Measurements from ENCODE around the gene TRIM39. TPM values are rescaled to one million over a fixed set of nuclear protein-coding genes. Genes with fewer than 3 reads are reported as not detected.

Gene TRIM39
- total and polyA plus RNA-seq, 2 donors (not counting 1 experiment from before 2014, with no cell fraction given), result 18.1 to 31.4 TPM

- H2AFZ ChIP-seq (ENCODE audit: insufficient read depth, low read depth, low read length, poor library complexity, severe bottlenecking), result no peak overlapping the region
- no peak overlapping the region for H3K4me3 ChIP-seq (ENCODE audit: control extremely low read depth in 1 of 5, extremely low read depth in 1 of 5, insufficient read depth in 1 of 5, low read depth in 2 of 5, low read length in 4 of 5)
- Mint-ChIP-seq H3K27ac (no peak overlapping the region), H3K9me3 (ENCODE audit: insufficient read depth) (peaks cover 2% of the 10 kb centered on the region), H3K4me3 (no peak overlapping the region), H3K4me1 (no peaks in the 10 kb centered on the region), H3K27me3 (no peaks in the 10 kb centered on the region)
- H3K4me1 ChIP-seq (ENCODE audit: control insufficient read depth in 2 of 2, insufficient read depth in 2 of 2, low read length in 2 of 2), result no peaks in the 10 kb centered on the region
- peaks cover 0 to 32% of the 10 kb centered on the region in 2 experiments for H3K36me3 ChIP-seq (replicated peaks in 1 of 2; ENCODE audit: control extremely low read depth in 1 of 2, control insufficient read depth in 1 of 2, extremely low read depth in 1 of 2, insufficient read depth in 2 of 2, low read length in 1 of 2)
- no peak overlapping the region for H3K4me2 ChIP-seq (replicated peaks; ENCODE audit: low read depth, low read length, poor library complexity, severe bottlenecking)
- H4K20me1 ChIP-seq (ENCODE audit: control insufficient read depth, insufficient read depth, low read length, poor library complexity, severe bottlenecking), result peaks cover 78% of the 10 kb centered on the region
- WGBS (ENCODE audit: insufficient coverage), result 100% methylated on average over 1 of the region's 2 CpGs
- ChIA-PET POLR2A (no interaction called here), CTCF (no interaction called here)
- H3K9me3 ChIP-seq (ENCODE audit: control extremely low read depth in 1 of 3, control insufficient read depth in 2 of 3, insufficient read depth in 1 of 3, low read length in 2 of 3), result no peaks in the 10 kb centered on the region
- no peak overlapping the region for H3K27ac ChIP-seq (ENCODE audit: low read length in 2 of 2)
- no peak overlapping the region for H3K9ac ChIP-seq (ENCODE audit: low read length)
- no peak for ATAC-seq (ENCODE audit: low read depth)
- intact Hi-C loops (cut with micrococcal nuclease), result no loop called here
- peaks cover 50% of the 10 kb centered on the region for H3K79me2 ChIP-seq (ENCODE audit: control insufficient read depth, insufficient read depth, low read length)
- TF ChIP-seq EZH2 (IDR thresholded peaks at IDR 0.05; ENCODE audit: borderline replicate concordance, insufficient read depth, low read depth, low read length, poor library complexity, severe bottlenecking), result no peak
- no peak for TF ChIP-seq CTCF (IDR thresholded peaks at IDR 0.05)
- DNase-seq, result no peak
- H3K27me3 ChIP-seq (replicated peaks in 1 of 4; ENCODE audit: control extremely low read depth in 1 of 4, control insufficient read depth in 3 of 4, insufficient read depth in 4 of 4, low read length in 3 of 4), result no peaks in the 10 kb centered on the region
Measured at GRCh38 chr6:30304002-30304401, 22.7 kb upstream of the TRIM39 start.

DNA sequence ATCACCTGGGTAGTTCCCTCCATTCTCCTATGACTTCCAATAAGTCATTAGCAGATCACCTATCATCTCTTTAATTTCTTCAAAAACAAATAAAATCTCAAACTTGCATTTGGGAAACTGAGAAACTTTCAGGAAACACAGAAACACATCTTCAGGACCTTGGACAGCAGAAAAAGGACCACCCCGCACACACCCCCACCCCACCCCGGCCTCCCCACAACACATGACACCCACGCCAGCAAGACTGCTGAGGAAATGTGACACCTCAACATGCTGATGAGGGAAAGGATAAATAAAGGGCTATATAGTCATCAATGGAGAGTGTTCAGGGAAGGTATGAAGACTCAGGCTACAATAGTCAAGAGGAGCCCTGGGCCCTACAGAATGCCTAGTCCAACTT is 15.6 kb upstream of the TRIM39 start:
- Histone ChIP-seq H3K4me3 (ENCODE audit: control extremely low read depth in 1 of 5, extremely low read depth in 1 of 5, insufficient read depth in 1 of 5, low read depth in 2 of 5, low read length in 4 of 5) (no peak overlapping the region), H3K79me2 (ENCODE audit: control insufficient read depth, insufficient read depth, low read length) (peaks cover 94% of the 10 kb centered on the region), H4K20me1 (ENCODE audit: control insufficient read depth, insufficient read depth, low read length, poor library complexity, severe bottlenecking) (peaks cover 97% of the 10 kb centered on the region), H2AFZ (ENCODE audit: insufficient read depth, low read depth, low read length, poor library complexity, severe bottlenecking) (no peak overlapping the region), H3K36me3 (replicated peaks in 1 of 2; ENCODE audit: control extremely low read depth in 1 of 2, control insufficient read depth in 1 of 2, extremely low read depth in 1 of 2, insufficient read depth in 2 of 2, low read length in 1 of 2) (peaks cover 0 to 47% of the 10 kb centered on the region in 2 experiments), H3K4me2 (replicated peaks; ENCODE audit: low read depth, low read length, poor library complexity, severe bottlenecking) (no peak overlapping the region), H3K4me1 (ENCODE audit: control insufficient read depth in 2 of 2, insufficient read depth in 2 of 2, low read length in 2 of 2) (no peaks in the 10 kb centered on the region), H3K27me3 (replicated peaks in 1 of 4; ENCODE audit: control extremely low read depth in 1 of 4, control insufficient read depth in 3 of 4, insufficient read depth in 4 of 4, low read length in 3 of 4) (no peaks in the 10 kb centered on the region), H3K9ac (ENCODE audit: low read length) (no peak overlapping the region), H3K9me3 (ENCODE audit: control extremely low read depth in 1 of 3, control insufficient read depth in 2 of 3, insufficient read depth in 1 of 3, low read length in 2 of 3) (no peaks in the 10 kb centered on the region), H3K27ac (ENCODE audit: low read length in 2 of 2) (no peak overlapping the region)
- H3K4me3 Mint-ChIP-seq, result no peak overlapping the region
- TF ChIP-seq CTCF (IDR thresholded peaks at IDR 0.05) (no peak), EZH2 (IDR thresholded peaks at IDR 0.05; ENCODE audit: borderline replicate concordance, insufficient read depth, low read depth, low read length, poor library complexity, severe bottlenecking) (no peak)
- no CpG with 5 or more reads among the region's 3 CpGs for WGBS (ENCODE audit: insufficient coverage)
- no peak overlapping the region for H3K27ac Mint-ChIP-seq
- no peaks in the 10 kb centered on the region for H3K27me3 Mint-ChIP-seq
- POLR2A ChIA-PET, result no interaction called here
- no peaks in the 10 kb centered on the region for H3K9me3 Mint-ChIP-seq (ENCODE audit: insufficient read depth)
- CTCF ChIA-PET, result no interaction called here
- intact Hi-C loops (cut with micrococcal nuclease), result no loop called here
- DNase-seq (no peak), ATAC-seq (ENCODE audit: low read depth) (no peak)
- peaks cover 15% of the 10 kb centered on the region for H3K4me1 Mint-ChIP-seq
